ENCODE measurements around the gene EML4. TPM values are rescaled to one million over a fixed set of nuclear protein-coding genes. Genes with fewer than 3 reads are reported as not detected.

Gene EML4
- polyA plus RNA-seq, 1 experiment = 81.0 TPM

DNA sequence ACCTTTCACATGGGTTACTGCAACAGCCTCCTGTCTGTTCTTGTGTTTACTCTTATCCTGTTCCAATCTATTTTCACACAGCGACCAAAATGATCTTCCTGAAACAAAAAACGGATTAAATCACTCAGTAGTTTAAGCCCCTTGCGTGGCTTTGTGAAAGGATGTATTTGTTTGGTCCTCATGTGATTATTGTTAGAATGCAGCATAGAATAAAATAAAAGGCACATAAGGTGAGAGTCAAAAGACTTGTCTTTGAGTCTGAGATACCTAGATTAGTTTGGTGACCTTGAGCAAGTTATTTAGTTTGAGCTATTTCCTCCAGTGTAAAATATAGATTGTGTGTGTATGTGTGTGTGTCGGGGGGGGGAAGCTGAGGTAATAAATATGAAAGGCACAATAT, 72.4 kb downstream of the EML4 start:
- no peak overlapping the region for H3K4me3 ChIP-seq (ENCODE audit: low read depth, low read length)
- DNase-seq (ENCODE audit: low read depth, low spot score) = no peak
- no peaks in the 10 kb centered on the region for H3K27me3 ChIP-seq (ENCODE audit: control insufficient read depth, insufficient read depth, low read length)
- TF ChIP-seq, protein P1, sequence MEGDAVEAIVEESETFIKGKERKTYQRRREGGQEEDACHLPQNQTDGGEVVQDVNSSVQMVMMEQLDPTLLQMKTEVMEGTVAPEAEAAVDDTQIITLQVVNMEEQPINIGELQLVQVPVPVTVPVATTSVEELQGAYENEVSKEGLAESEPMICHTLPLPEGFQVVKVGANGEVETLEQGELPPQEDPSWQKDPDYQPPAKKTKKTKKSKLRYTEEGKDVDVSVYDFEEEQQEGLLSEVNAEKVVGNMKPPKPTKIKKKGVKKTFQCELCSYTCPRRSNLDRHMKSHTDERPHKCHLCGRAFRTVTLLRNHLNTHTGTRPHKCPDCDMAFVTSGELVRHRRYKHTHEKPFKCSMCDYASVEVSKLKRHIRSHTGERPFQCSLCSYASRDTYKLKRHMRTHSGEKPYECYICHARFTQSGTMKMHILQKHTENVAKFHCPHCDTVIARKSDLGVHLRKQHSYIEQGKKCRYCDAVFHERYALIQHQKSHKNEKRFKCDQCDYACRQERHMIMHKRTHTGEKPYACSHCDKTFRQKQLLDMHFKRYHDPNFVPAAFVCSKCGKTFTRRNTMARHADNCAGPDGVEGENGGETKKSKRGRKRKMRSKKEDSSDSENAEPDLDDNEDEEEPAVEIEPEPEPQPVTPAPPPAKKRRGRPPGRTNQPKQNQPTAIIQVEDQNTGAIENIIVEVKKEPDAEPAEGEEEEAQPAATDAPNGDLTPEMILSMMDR (IDR thresholded peaks at IDR 0.05; ENCODE audit: low read depth, low read length) = no peak
- ChIA-PET CTCF (interaction anchor here (1.3 kb wide), 1 partner anchor 145 kb away, joined by 4 read pairs; no protein-coding TSS in a partner anchor), POLR2A (interaction anchor here (0.5 kb wide), 1 partner anchor 18 kb away, joined by 4 read pairs; no protein-coding TSS in a partner anchor)
- H3K9me3 ChIP-seq (ENCODE audit: control insufficient read depth, insufficient read depth, low read length) = no peaks in the 10 kb centered on the region
- H3K27ac ChIP-seq (ENCODE audit: low read depth, low read length) = no peak overlapping the region

DNA sequence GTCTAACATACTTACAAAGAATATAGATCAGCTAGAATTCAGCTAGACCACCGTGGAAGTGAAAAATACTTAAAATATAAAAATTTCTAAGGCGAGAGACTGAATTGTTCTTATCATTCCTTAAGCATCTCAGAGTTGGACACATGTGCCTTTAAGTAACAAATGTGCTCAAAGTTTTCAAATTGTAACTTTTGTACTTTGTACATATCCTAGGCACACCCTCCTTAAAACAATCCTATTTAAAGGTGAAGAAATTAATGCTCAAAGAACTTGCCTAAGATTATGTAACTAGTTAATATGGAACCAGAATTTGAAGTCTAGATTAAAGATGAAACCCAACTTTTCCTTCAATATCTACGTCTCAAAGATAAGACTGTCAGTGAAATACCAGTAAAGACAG, 74.1 kb downstream of the EML4 start:
- H3K9me3 ChIP-seq (ENCODE audit: control insufficient read depth, insufficient read depth, low read length) = no peaks in the 10 kb centered on the region
- CTCF ChIA-PET = interaction anchor here (0.8 kb wide), 1 partner anchor 147 kb away, joined by 3 read pairs; no protein-coding TSS in a partner anchor
- no peak overlapping the region for H3K4me3 ChIP-seq (ENCODE audit: low read depth, low read length)
- POLR2A ChIA-PET = no interaction called here
- TF ChIP-seq, protein P1 (IDR thresholded peaks at IDR 0.05; ENCODE audit: low read depth, low read length) = no peak
- no peaks in the 10 kb centered on the region for H3K27me3 ChIP-seq (ENCODE audit: control insufficient read depth, insufficient read depth, low read length)
- DNase-seq (ENCODE audit: low read depth, low spot score) = no peak
- H3K27ac ChIP-seq (ENCODE audit: low read depth, low read length) = no peak overlapping the region

DNA sequence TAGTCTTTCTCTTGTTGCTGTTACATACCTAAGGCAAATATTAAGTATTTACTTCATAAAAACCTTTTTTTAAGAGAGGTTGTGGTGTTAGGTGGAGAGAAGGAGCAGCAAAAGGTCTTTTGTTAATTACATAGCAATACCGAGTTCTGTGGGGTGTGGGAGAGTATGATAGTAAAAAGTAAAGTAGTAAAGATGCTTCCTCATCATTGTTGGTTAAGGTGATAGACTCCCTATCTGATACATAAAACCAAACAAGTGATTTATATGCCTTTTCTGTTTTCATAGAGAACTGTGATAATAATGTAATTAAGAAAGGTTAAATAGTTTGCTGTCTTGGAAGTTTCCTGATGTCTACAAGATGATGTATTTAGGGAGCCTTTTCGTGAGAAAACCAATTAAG, 75.4 kb downstream of the EML4 start:
- Histone ChIP-seq H3K4me3 (ENCODE audit: low read depth, low read length) (no peak overlapping the region), H3K27ac (ENCODE audit: low read depth, low read length) (no peak overlapping the region), H3K9me3 (ENCODE audit: control insufficient read depth, insufficient read depth, low read length) (no peaks in the 10 kb centered on the region), H3K27me3 (ENCODE audit: control insufficient read depth, insufficient read depth, low read length) (no peaks in the 10 kb centered on the region)
- POLR2A ChIA-PET = no interaction called here
- TF ChIP-seq, protein P1 (IDR thresholded peaks at IDR 0.05; ENCODE audit: low read depth, low read length) = no peak
- CTCF ChIA-PET = interaction anchor here (1.5 kb wide), 1 partner anchor 391 kb away, joined by 3 read pairs; no protein-coding TSS in a partner anchor
- DNase-seq (ENCODE audit: low read depth, low spot score) = no peak

DNA sequence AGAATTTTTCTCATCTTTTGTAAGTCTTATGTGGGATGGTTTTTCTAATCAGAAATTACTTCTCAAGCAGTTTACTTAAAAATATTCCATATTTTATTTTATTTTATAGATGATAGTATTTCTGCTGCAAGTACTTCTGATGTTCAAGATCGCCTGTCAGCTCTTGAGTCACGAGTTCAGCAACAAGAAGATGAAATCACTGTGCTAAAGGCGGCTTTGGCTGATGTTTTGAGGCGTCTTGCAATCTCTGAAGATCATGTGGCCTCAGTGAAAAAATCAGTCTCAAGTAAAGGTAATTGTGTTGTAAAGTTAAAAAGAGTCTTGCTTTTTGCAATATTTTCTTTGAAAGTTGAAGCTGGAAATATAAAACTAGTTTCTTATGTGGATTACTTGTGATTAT, 76.2 kb downstream of the EML4 start:
- POLR2A ChIA-PET = interaction anchor here (0.6 kb wide), 1 partner anchor 45 kb away, joined by 4 read pairs; no protein-coding TSS in a partner anchor
- H3K27me3 ChIP-seq (ENCODE audit: control insufficient read depth, insufficient read depth, low read length) = no peaks in the 10 kb centered on the region
- TF ChIP-seq, protein P1 (IDR thresholded peaks at IDR 0.05; ENCODE audit: low read depth, low read length) = no peak
- H3K9me3 ChIP-seq (ENCODE audit: control insufficient read depth, insufficient read depth, low read length) = no peaks in the 10 kb centered on the region
- DNase-seq (ENCODE audit: low read depth, low spot score) = no peak
- CTCF ChIA-PET = interaction anchor here (1.5 kb wide), 2 partner anchors 159 to 392 kb away, joined by 3 read pairs; no protein-coding TSS in a partner anchor
- H3K27ac ChIP-seq (ENCODE audit: low read depth, low read length) = no peak overlapping the region
- no peak overlapping the region for H3K4me3 ChIP-seq (ENCODE audit: low read depth, low read length)

DNA sequence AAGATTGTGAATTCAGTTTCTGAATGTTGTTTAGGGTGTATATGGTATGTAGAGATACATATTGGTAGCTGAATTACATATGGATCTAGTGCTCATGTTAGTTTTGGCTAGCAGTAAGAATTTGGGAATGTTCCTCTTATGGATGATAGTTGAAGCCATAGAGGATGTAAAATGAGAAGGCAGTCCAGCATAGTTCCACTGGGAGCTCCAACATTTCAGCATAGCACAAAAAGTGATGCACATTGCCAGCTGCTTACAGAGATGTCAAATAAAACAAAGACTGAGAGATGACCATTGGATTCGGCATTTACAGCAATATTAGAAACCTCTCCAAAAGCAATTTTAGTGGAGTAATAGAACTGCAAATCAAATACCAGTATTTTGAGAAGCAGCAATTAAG, 77.4 kb downstream of the EML4 start:
- DNase-seq (ENCODE audit: low read depth, low spot score) = no peak
- Histone ChIP-seq H3K27me3 (ENCODE audit: control insufficient read depth, insufficient read depth, low read length) (no peaks in the 10 kb centered on the region), H3K4me3 (ENCODE audit: low read depth, low read length) (no peak overlapping the region), H3K27ac (ENCODE audit: low read depth, low read length) (no peak overlapping the region), H3K9me3 (ENCODE audit: control insufficient read depth, insufficient read depth, low read length) (no peaks in the 10 kb centered on the region)
- POLR2A ChIA-PET = no interaction called here
- TF ChIP-seq, protein P1 (IDR thresholded peaks at IDR 0.05; ENCODE audit: low read depth, low read length) = no peak
- CTCF ChIA-PET = interaction anchor here (1.5 kb wide), 1 partner anchor 160 kb away, joined by 3 read pairs; no protein-coding TSS in a partner anchor
